HG02588 (cell line): ENCODE data around the gene SYCP2L.
A peak's percentile ranks its signal among the peaks of the same experiment; 100 is the strongest.
"Not testable (repeated sequence)": the region's sequence is repeated elsewhere in the genome, so short reads cannot be mapped to it uniquely, and the experiment has no call there.

Experiments used
- ATAC-seq: cut with Tn5 transposase; IDR thresholded peaks from one replicate; pipeline ENCODE4 v1.9.1; 2021; ENCODE audit warnings: mild to moderate bottlenecking, moderate library complexity; ENCODE audit not compliant: unreplicated experiment

The SYCP2L gene

GRCh38 chr6:10886691-10887502 lies at the start of gene SYCP2L:
Gene SYCP2L (plus strand): TSS chr6:10887052. CDS start chr6:10887127, 75 bp downstream.
- ATAC-seq = peak; percentile 36

GRCh38 chr6:10837622-10837994 lies 49.2 kb upstream of the SYCP2L start:
- ATAC-seq = no peak

- peak; percentile 71 for ATAC-seq
Observed at GRCh38 chr6:10837995-10838793, 48.7 kb upstream of the SYCP2L start, which contains the start of gene MAK. Gene MAK (minus strand): TSS chr6:10838539. CDS start chr6:10830648, 7,891 bp downstream.

- ATAC-seq = peak; percentile 72
Observed at GRCh38 chr6:10838794-10839333, 48.0 kb upstream of the SYCP2L start.

GRCh38 chr6:10843554-10843953 lies 43.3 kb upstream of the SYCP2L start:
- no peak for ATAC-seq

- ATAC-seq = no peak
Observed at GRCh38 chr6:10847684-10848083, 39.2 kb upstream of the SYCP2L start.

GRCh38 chr6:10849901-10850300 lies 37.0 kb upstream of the SYCP2L start:
- no peak for ATAC-seq

- ATAC-seq = no peak
Observed at GRCh38 chr6:10850728-10851127, 36.1 kb upstream of the SYCP2L start.

GRCh38 chr6:10852361-10852960 lies 34.4 kb upstream of the SYCP2L start:
- ATAC-seq = no peak

- ATAC-seq = not testable (repeated sequence)
Observed at GRCh38 chr6:10853849-10854300, 33.0 kb upstream of the SYCP2L start.

GRCh38 chr6:10854922-10855632 lies 31.8 kb upstream of the SYCP2L start:
- no peak for ATAC-seq

GRCh38 chr6:10857259-10857658 lies 29.6 kb upstream of the SYCP2L start:
- ATAC-seq = no peak

GRCh38 chr6:10861086-10861485 lies 25.8 kb upstream of the SYCP2L start:
- no peak for ATAC-seq

- ATAC-seq = no peak
Observed at GRCh38 chr6:10862361-10862760, 24.5 kb upstream of the SYCP2L start.

- ATAC-seq = not testable (repeated sequence)
Observed at GRCh38 chr6:10863031-10863430, 23.8 kb upstream of the SYCP2L start.

GRCh38 chr6:10866709-10867108 lies 20.1 kb upstream of the SYCP2L start:
- not testable (repeated sequence) for ATAC-seq

GRCh38 chr6:10867952-10868351 lies 18.9 kb upstream of the SYCP2L start:
- no peak for ATAC-seq

- no peak for ATAC-seq
Observed at GRCh38 chr6:10873374-10873773, 13.5 kb upstream of the SYCP2L start.

- no peak for ATAC-seq
Observed at GRCh38 chr6:10874207-10874606, 12.6 kb upstream of the SYCP2L start.

GRCh38 chr6:10875026-10875425 lies 11.8 kb upstream of the SYCP2L start:
- no peak for ATAC-seq
